ENCODE measurements around the gene CLEC4G. TPM values are rescaled to one million over a fixed set of nuclear protein-coding genes. Genes with fewer than 3 reads are reported as not detected.

The CLEC4G gene
- total and polyA plus RNA-seq, 4 donors: 0.31 to 0.96 (median 0.43) TPM; not detected in 1

DNA sequence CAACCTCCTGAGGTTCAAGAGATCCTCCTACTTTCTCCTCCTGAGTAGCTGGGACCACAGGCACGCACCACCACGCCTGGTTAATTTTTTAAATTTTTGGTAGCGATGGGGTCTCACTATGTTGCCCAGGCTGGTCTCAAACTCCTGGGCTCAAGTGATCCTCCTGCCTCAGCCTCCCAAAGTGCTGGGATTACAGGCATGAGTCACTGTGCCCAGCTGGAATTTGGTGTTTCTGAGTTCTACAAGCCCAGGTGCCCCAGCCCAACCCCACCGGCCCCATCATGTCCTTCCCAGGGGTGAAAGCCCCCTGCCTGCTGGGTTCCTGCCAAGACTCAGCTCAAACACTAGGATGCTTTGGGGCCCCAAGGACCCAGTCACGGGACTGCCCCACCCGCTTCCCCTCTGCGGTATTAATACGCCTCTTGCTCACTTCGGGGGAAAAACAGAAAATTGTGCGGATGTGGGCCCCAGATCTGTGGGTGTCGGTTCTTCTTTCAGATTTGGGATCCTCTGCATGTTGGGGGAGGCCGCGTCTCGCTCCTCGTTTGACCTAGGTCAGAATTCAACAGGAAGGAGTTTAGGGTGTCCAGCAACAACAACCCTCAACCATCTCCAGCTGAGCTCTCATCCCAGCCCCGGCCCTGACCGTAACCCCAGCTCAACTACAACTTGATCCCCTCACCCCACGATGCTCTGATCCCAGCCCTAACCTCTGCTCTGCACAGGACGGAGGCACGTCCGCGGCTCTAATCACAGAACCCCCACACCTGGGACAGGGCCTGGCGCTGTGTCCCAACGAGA, 26.3 kb downstream of the CLEC4G start:
- H3K36me3 ChIP-seq (ENCODE audit: control insufficient read depth in 4 of 4, insufficient read depth in 4 of 4, low read length in 4 of 4): no peaks in the 10 kb centered on the region
- no peaks in the 10 kb centered on the region for H3K9me3 ChIP-seq (ENCODE audit: control insufficient read depth in 4 of 4, insufficient read depth in 3 of 4, low read length in 3 of 4)
- no peak overlapping the region for H3K4me3 ChIP-seq
- peak overlapping the region in 1 of 2 donors; percentile 64 for H3K27ac ChIP-seq (ENCODE audit: low read depth in 1 of 2, low read length in 1 of 2)
- TF ChIP-seq, protein P1, sequence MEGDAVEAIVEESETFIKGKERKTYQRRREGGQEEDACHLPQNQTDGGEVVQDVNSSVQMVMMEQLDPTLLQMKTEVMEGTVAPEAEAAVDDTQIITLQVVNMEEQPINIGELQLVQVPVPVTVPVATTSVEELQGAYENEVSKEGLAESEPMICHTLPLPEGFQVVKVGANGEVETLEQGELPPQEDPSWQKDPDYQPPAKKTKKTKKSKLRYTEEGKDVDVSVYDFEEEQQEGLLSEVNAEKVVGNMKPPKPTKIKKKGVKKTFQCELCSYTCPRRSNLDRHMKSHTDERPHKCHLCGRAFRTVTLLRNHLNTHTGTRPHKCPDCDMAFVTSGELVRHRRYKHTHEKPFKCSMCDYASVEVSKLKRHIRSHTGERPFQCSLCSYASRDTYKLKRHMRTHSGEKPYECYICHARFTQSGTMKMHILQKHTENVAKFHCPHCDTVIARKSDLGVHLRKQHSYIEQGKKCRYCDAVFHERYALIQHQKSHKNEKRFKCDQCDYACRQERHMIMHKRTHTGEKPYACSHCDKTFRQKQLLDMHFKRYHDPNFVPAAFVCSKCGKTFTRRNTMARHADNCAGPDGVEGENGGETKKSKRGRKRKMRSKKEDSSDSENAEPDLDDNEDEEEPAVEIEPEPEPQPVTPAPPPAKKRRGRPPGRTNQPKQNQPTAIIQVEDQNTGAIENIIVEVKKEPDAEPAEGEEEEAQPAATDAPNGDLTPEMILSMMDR (IDR thresholded peaks at IDR 0.05; ENCODE audit: control extremely low read depth, extremely low read depth): no peak
- peaks cover 0 to 8% (median 0%) of the 10 kb centered on the region in 5 donors for H3K4me1 ChIP-seq (ENCODE audit: control insufficient read depth in 5 of 5, insufficient read depth in 5 of 5, low read length in 5 of 5)
- H3K27me3 ChIP-seq (ENCODE audit: control insufficient read depth in 3 of 3, insufficient read depth in 3 of 3, low read length in 2 of 3): peaks cover 0 to 2% (median 0%) of the 10 kb centered on the region in 3 donors
- peak in 2 of 3 donors; percentile 6 to 19 for DNase-seq
- no peak for ATAC-seq (ENCODE audit: insufficient read depth, low FRiP score)
- no peak overlapping the region for H3K9ac ChIP-seq (ENCODE audit: insufficient read depth in 1 of 2, low read length in 2 of 2)
- 31 to 55% methylated on average over 24 of the region's 24 CpGs for WGBS, 2 donors

DNA sequence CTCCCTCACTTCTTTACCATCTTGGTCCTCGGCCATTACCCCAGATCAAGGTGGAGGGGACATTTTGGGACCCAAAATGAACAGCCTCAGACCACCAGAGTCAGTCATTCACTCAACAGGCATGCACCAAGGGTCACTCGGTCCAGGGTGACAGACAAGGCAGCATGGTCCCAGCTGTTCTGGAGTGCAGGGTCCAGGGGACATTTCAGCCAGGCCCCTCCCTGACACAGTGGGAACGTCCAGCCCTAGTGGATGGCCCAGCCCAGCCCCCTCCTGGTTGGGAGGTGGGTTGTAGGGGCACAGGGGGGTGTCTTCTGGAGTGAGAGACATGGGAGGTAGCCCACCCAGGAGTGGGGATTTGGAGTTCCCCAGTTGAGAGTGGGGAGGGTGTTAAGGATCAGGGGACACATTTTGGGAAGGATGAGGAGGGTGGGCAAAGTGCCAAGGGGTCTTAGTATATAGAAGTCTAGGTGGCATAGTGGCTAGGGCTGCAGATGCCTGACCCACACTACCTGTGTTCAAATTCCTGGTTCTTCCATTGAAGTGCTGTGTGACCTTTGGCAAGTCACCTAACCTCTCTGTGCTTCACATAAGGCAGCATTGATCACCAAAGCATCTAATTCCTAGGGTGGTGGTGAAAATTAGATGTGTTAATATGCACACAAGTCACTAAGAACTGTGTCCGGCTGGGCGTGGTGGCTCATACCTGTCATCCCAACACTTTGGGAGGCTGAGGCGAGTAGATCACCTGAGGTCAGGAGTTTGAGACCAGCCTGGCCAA, 27.4 kb downstream of the CLEC4G start:
- no peak overlapping the region for H3K4me3 ChIP-seq
- H3K9me3 ChIP-seq (ENCODE audit: control insufficient read depth in 4 of 4, insufficient read depth in 3 of 4, low read length in 3 of 4): peaks cover 0 to 1% (median 0%) of the 10 kb centered on the region in 4 donors
- no peak for DNase-seq
- no peak overlapping the region for H3K9ac ChIP-seq (ENCODE audit: insufficient read depth in 1 of 2, low read length in 2 of 2)
- peaks cover 0 to 3% (median 2%) of the 10 kb centered on the region in 3 donors for H3K27me3 ChIP-seq (ENCODE audit: control insufficient read depth in 3 of 3, insufficient read depth in 3 of 3, low read length in 2 of 3)
- no peak overlapping the region for H3K27ac ChIP-seq (ENCODE audit: low read depth in 1 of 2, low read length in 1 of 2)
- no peak for ATAC-seq (ENCODE audit: insufficient read depth, low FRiP score)
- TF ChIP-seq, protein P1 (IDR thresholded peaks at IDR 0.05; ENCODE audit: control extremely low read depth, extremely low read depth): no peak
- H3K4me1 ChIP-seq (ENCODE audit: control insufficient read depth in 5 of 5, insufficient read depth in 5 of 5, low read length in 5 of 5): peaks cover 0 to 8% (median 0%) of the 10 kb centered on the region in 5 donors
- WGBS, 2 donors: 84 to 88% methylated on average over 6 of the region's 6 CpGs
- H3K36me3 ChIP-seq (ENCODE audit: control insufficient read depth in 4 of 4, insufficient read depth in 4 of 4, low read length in 4 of 4): no peaks in the 10 kb centered on the region

DNA sequence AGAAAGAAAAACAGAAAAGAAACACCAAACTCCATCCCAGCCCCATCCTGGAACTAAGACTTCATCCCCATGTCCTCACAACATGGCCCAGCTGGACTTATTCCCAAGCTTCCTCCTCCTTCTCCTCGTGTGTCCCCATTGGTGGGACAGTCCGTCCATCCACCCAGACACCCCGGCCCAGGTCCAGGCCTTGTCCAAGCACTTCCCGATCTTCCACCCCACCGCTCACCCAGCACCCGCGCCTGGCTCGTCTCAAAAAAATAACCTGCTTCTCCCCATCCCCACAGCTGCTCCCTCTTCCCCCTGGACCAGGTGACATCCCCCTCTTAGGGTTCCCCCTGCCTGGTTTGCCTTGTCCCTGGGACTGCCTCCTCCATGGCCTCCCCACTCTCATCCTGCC, 28.6 kb downstream of the CLEC4G start:
- no peak overlapping the region for H3K9ac ChIP-seq (ENCODE audit: insufficient read depth in 1 of 2, low read length in 2 of 2)
- H3K4me1 ChIP-seq (ENCODE audit: control insufficient read depth in 5 of 5, insufficient read depth in 5 of 5, low read length in 5 of 5): peaks cover 0 to 8% (median 0%) of the 10 kb centered on the region in 5 donors
- H3K36me3 ChIP-seq (ENCODE audit: control insufficient read depth in 4 of 4, insufficient read depth in 4 of 4, low read length in 4 of 4): no peaks in the 10 kb centered on the region
- TF ChIP-seq, protein P1 (IDR thresholded peaks at IDR 0.05; ENCODE audit: control extremely low read depth, extremely low read depth): no peak
- H3K4me3 ChIP-seq: no peak overlapping the region
- ATAC-seq (ENCODE audit: insufficient read depth, low FRiP score): no peak
- peaks cover 0 to 3% (median 2%) of the 10 kb centered on the region in 3 donors for H3K27me3 ChIP-seq (ENCODE audit: control insufficient read depth in 3 of 3, insufficient read depth in 3 of 3, low read length in 2 of 3)
- no peak overlapping the region for H3K27ac ChIP-seq (ENCODE audit: low read depth in 1 of 2, low read length in 1 of 2)
- no peak for DNase-seq
- H3K9me3 ChIP-seq (ENCODE audit: control insufficient read depth in 4 of 4, insufficient read depth in 3 of 4, low read length in 3 of 4): peaks cover 0 to 1% (median 0%) of the 10 kb centered on the region in 4 donors
- 68 to 75% methylated on average over 8 of the region's 8 CpGs for WGBS, 2 donors

Data from lung (tissue), 12 donors.